ENCODE measurements around the gene WDR54. TPM values are rescaled to one million over a fixed set of nuclear protein-coding genes. Genes with fewer than 3 reads are reported as not detected.

WDR54 gene
- polyA plus RNA-seq, 2 of the 4 experiments (the other 2 are of a cell fraction): 47.4 to 62.5 TPM

GRCh38 chr2:74472086-74472944, 50.8 kb downstream of the WDR54 start, which contains the start of gene MRPL53 (continued):
- TF ChIP-seq REST (IDR thresholded peaks at IDR 0.05) (0 out of 2 replicates have a peak, but pooled peaks have one; percentile 24), POLR2AphosphoS2 (conservative IDR thresholded peaks at IDR 0.05; ENCODE audit: low read length) (peak; percentile 92), KDM5A (IDR thresholded peaks at IDR 0.05) (peak; percentile 92), CHD2 (IDR thresholded peaks at IDR 0.05; ENCODE audit: low read length, partially characterized antibody) (peak; percentile 20), EP300 (IDR thresholded peaks at IDR 0.05) (no peak)
- TF ChIP-seq, protein P1, sequence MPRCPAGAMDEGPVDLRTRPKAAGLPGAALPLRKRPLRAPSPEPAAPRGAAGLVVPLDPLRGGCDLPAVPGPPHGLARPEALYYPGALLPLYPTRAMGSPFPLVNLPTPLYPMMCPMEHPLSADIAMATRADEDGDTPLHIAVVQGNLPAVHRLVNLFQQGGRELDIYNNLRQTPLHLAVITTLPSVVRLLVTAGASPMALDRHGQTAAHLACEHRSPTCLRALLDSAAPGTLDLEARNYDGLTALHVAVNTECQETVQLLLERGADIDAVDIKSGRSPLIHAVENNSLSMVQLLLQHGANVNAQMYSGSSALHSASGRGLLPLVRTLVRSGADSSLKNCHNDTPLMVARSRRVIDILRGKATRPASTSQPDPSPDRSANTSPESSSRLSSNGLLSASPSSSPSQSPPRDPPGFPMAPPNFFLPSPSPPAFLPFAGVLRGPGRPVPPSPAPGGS (IDR thresholded peaks at IDR 0.05): peak; percentile 97
- TF ChIP-seq, protein P2, sequence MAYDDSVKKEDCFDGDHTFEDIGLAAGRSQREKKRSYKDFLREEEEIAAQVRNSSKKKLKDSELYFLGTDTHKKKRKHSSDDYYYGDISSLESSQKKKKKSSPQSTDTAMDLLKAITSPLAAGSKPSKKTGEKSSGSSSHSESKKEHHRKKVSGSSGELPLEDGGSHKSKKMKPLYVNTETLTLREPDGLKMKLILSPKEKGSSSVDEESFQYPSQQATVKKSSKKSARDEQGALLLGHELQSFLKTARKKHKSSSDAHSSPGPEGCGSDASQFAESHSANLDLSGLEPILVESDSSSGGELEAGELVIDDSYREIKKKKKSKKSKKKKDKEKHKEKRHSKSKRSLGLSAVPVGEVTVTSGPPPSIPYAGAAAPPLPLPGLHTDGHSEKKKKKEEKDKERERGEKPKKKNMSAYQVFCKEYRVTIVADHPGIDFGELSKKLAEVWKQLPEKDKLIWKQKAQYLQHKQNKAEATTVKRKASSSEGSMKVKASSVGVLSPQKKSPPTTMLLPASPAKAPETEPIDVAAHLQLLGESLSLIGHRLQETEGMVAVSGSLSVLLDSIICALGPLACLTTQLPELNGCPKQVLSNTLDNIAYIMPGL (CRISPR knock-in tag; IDR thresholded peaks at IDR 0.05; ENCODE audit: borderline replicate concordance): no peak
- TF ChIP-seq, protein P3, sequence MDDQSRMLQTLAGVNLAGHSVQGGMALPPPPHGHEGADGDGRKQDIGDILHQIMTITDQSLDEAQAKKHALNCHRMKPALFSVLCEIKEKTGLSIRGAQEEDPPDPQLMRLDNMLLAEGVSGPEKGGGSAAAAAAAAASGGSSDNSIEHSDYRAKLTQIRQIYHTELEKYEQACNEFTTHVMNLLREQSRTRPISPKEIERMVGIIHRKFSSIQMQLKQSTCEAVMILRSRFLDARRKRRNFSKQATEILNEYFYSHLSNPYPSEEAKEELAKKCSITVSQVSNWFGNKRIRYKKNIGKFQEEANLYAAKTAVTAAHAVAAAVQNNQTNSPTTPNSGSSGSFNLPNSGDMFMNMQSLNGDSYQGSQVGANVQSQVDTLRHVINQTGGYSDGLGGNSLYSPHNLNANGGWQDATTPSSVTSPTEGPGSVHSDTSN (IDR thresholded peaks at IDR 0.05): peak; percentile 93

- ChIA-PET CTCF (interaction anchor here (0.6 to 5.2 kb wide), 6 partner anchors 9 to 1264 kb away, joined by 3 to 37 read pairs (median 4); partner anchors contain the start of genes CCDC142, LBX2 and TTC31), POLR2A (interaction anchor here (0.9 to 3.1 kb wide), 6 partner anchors 9 to 33 kb away, joined by 3 to 37 read pairs (median 8); partner anchors contain the start of genes CCDC142, INO80B, TTC31 and WBP1)
- H3K4me3 ChIP-seq: peak overlapping the region; percentile 63
- H3K27ac ChIP-seq: peak overlapping the region; percentile 86 to 91
- no peak for FAIRE-seq
- no peak for DNase-seq (ENCODE audit: low read depth in 1 of 2, low spot score in 1 of 2)
- WGBS (ENCODE audit: missing lambda C conversion rate): 6% methylated on average over 7 of the region's 7 CpGs
- no peaks in the 10 kb centered on the region for H3K9me3 ChIP-seq
- H3K4me2 ChIP-seq: peak overlapping the region; percentile 92
- TF ChIP-seq ESRRA (IDR thresholded peaks at IDR 0.05; ENCODE audit: borderline replicate concordance, low read length) (no peak), HOXA7 (CRISPR knock-in tag; IDR thresholded peaks at IDR 0.05) (0 out of 2 replicates have a peak, but pooled peaks have one; percentile 12)
- ATAC-seq: peak in 1 of 2 experiments; percentile 1; a peak in 4 of 6 replicates
- H3K4me1 ChIP-seq: peaks cover 16% of the 10 kb centered on the region
These were observed 51.4 kb downstream of the WDR54 start for GRCh38 chr2:74472945-74473258.

DNA sequence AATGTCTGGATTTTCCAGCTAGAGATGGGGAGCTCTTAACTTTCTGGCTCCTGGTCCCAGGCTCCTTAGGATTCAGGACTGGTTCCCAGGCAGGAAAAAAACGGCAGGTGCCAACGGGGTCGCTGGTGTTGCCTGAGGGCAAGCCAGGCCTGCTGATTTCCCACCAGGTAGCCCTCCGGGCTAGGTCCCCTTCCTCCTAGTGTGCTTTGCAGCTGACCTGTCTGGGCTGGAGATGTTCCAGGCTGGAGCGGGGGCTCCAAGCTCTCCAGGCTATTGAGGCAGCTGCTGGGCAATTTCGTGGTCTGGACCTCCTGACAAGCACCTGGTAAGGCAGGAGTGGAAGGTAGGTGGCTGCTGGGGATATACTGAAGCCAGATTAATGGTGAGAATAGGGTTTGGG, 53.0 kb downstream of the WDR54 start:
- H3K4me1 ChIP-seq: peaks cover 16% of the 10 kb centered on the region
- no peak overlapping the region for H3K4me3 ChIP-seq
- DNase-seq (ENCODE audit: low read depth in 1 of 2, low spot score in 1 of 2) (no peak), ATAC-seq (no peak), FAIRE-seq (no peak)
- no peaks in the 10 kb centered on the region for H3K9me3 ChIP-seq
- no peak for TF ChIP-seq CHD2 (IDR thresholded peaks at IDR 0.05; ENCODE audit: low read length, partially characterized antibody)
- TF ChIP-seq NR3C1 (IDR thresholded peaks at IDR 0.05): no peak
- TF ChIP-seq, protein P1 (IDR thresholded peaks at IDR 0.05): no peak
- TF ChIP-seq ESRRA (IDR thresholded peaks at IDR 0.05; ENCODE audit: borderline replicate concordance, low read length): no peak
- no peak overlapping the region for H3K27ac ChIP-seq
- ChIA-PET CTCF (interaction anchor here (0.6 to 5.2 kb wide), 6 partner anchors 8 to 115 kb away, joined by 3 to 37 read pairs (median 5); partner anchors contain the start of genes CCDC142 and TTC31), POLR2A (no interaction called here)
- H3K4me2 ChIP-seq: no peak overlapping the region
- 86% methylated on average over 6 of the region's 6 CpGs for WGBS (ENCODE audit: missing lambda C conversion rate)

Data from A549 (cell line).